ENCODE data around the gene USP22. TPM values are rescaled to one million over a fixed set of nuclear protein-coding genes. Genes with fewer than 3 reads are reported as not detected.

Gene USP22
- total and polyA plus RNA-seq, 2 donors (not counting 3 experiments of a cell fraction or from before 2014, with no cell fraction given), result 204 to 260 TPM

- intact Hi-C loops (cut with micrococcal nuclease) (no loop called here), dilution Hi-C loops (cut with MboI; ENCODE audit: extremely low pct_ligation_motif_present, low sequenced_read_pairs) (no loop called here)
- FAIRE-seq (no peak), DNase-seq (ENCODE audit: low read depth, low spot score) (no peak)
- H3K36me3 ChIP-seq (ENCODE audit: control insufficient read depth in 2 of 2, extremely low read depth in 1 of 2, insufficient read depth in 2 of 2, low read length in 2 of 2), result no peaks in the 10 kb centered on the region
- BruUV-seq (replicated peaks), result no TSS peak
- H3K4me3 ChIP-seq (replicated peaks in 1 of 3; ENCODE audit: insufficient read depth in 1 of 3, low read depth in 1 of 3, low read length in 3 of 3), result no peak overlapping the region
- H3K9me1 ChIP-seq (replicated peaks; ENCODE audit: control insufficient read depth, extremely low read depth, insufficient read depth, low read length), result no peaks in the 10 kb centered on the region
- H3K9ac ChIP-seq (replicated peaks; ENCODE audit: extremely low read depth, insufficient read depth, low read length), result no peak overlapping the region
- H4K20me1 ChIP-seq (replicated peaks; ENCODE audit: control insufficient read depth, extremely low read depth, insufficient read depth, low read length), result no peaks in the 10 kb centered on the region
- H3K79me2 ChIP-seq (ENCODE audit: control insufficient read depth, insufficient read depth, low read length), result no peaks in the 10 kb centered on the region
- H3K4me1 ChIP-seq (ENCODE audit: control insufficient read depth, extremely low read depth, insufficient read depth, low read length), result no peaks in the 10 kb centered on the region
- H3K9me3 ChIP-seq (replicated peaks; ENCODE audit: control insufficient read depth, insufficient read depth, low read length), result no peaks in the 10 kb centered on the region
- H3K27ac ChIP-seq (ENCODE audit: insufficient read depth, low read depth, low read length), result no peak overlapping the region
- ChIA-PET POLR2A (no interaction called here), CTCF (no interaction called here)
- TF ChIP-seq MYC (IDR thresholded peaks at IDR 0.05; ENCODE audit: low read depth, low read length) (no peak), FOS (IDR thresholded peaks at IDR 0.05; ENCODE audit: borderline replicate concordance, insufficient read depth, low read length) (no peak), CTCF (IDR thresholded peaks at IDR 0.05; ENCODE audit: extremely low read depth in 1 of 2, insufficient read depth in 1 of 2, low read depth in 1 of 2, low read length in 2 of 2) (no peak), JUN (IDR thresholded peaks at IDR 0.05; ENCODE audit: borderline replicate concordance, insufficient read depth, insufficient read length, low read depth) (no peak), GATA2 (IDR thresholded peaks at IDR 0.05; ENCODE audit: insufficient read depth, insufficient read length, low read depth, low read length) (no peak), MAX (IDR thresholded peaks at IDR 0.05; ENCODE audit: insufficient read depth, insufficient read length) (no peak), POLR2A (IDR thresholded peaks at IDR 0.05; ENCODE audit: low read depth, low read length) (no peak)
- H3K27me3 ChIP-seq (ENCODE audit: control insufficient read depth in 2 of 2, insufficient read depth in 2 of 2, low read length in 2 of 2), result no peaks in the 10 kb centered on the region
- H2AFZ ChIP-seq (ENCODE audit: low read depth, low read length), result no peak overlapping the region
- H3K4me2 ChIP-seq (ENCODE audit: insufficient read depth, low read length), result no peak overlapping the region
Measured at GRCh38 chr17:21061158-21061835, 18.5 kb upstream of the USP22 start.
